NCI-H2227 (cell line): ENCODE results near the gene TTLL5.

Experiments used
- DNase-seq: peaks from one replicate; lab custom pipeline; 2025; ENCODE audit not compliant: unreplicated experiment; lab: John Stamatoyannopoulos, UW

The TTLL5 gene

GRCh38 chr14:75697386-75697785 is 36.3 kb downstream of the TTLL5 start:
- no peak for DNase-seq

- DNase-seq = no peak
These were observed 36.9 kb downstream of the TTLL5 start for GRCh38 chr14:75697918-75698317.

DNA sequence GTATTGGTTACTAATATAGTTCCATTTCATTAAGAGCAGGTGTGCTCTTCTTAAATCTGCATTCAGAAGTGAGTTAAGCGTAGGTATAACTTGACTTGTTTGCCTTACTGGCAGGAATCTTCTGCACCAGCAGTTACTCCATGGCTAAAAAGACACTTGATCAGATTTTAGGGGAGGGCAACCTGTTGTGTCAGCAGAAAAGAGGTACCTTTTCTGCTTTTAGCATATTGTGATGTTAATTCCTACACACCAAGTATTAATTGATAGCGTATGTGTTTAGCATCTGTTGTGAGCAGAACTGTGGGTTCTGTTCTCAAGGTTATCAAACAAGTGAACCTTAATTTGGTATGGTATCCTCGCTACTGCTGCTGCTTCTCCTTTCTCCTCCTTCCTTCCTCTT is 38.3 kb downstream of the TTLL5 start:
- no peak for DNase-seq

- no peak for DNase-seq
These were observed 39.2 kb downstream of the TTLL5 start for GRCh38 chr14:75700295-75700694.

DNA sequence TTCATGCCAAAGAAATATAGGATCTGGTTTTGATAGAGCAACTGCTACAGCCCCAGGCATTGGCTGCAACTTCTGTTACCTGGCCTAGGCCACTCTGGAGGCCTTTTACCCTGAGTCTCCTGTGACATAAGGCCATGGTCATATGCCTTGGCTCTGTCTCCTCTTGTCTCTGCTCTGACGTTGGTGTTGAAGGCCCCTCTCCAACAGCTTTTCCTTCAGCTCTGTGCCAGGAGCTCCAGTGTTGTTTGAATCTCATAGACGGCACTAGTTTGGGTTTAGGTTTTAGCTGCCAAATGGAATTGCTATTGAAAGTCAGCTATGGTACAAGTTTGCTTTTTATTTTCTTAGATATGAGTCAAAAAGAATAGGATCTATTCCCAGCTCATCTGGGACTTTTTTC is 41.1 kb downstream of the TTLL5 start:
- DNase-seq = no peak

- DNase-seq = no peak
These were observed 41.7 kb downstream of the TTLL5 start for GRCh38 chr14:75702616-75703261.

GRCh38 chr14:75703467-75703866 is 42.4 kb downstream of the TTLL5 start:
- DNase-seq = no peak

DNA sequence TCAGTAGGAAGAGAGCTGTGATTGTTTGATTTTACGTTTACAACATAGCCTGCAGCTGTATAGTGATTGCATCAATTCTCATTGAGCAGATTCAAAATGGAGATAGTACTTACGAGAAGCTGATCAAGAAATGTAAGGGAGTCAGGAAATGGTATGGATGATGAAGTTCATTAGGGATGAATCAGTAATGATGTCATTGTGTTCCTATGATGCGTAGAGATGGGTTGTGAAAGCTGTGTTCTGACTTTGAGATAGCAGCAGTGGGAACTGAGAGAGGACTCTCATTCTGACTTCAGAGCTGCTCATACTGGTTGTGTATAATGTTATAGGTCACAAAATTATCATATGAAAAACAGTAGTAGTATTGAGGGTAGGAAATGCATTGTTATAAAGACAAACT is 44.0 kb downstream of the TTLL5 start:
- DNase-seq = no peak

- DNase-seq = peak; percentile 78
These were observed 48.3 kb downstream of the TTLL5 start for GRCh38 chr14:75709207-75709812.

- DNase-seq = peak; percentile 12
These were observed 50.2 kb downstream of the TTLL5 start for GRCh38 chr14:75711105-75711795.

GRCh38 chr14:75711796-75712211 is 50.8 kb downstream of the TTLL5 start:
- DNase-seq = no peak

GRCh38 chr14:75714991-75715390 is 53.9 kb downstream of the TTLL5 start:
- no peak for DNase-seq

GRCh38 chr14:75715926-75716780 is 55.1 kb downstream of the TTLL5 start:
- no peak for DNase-seq

DNA sequence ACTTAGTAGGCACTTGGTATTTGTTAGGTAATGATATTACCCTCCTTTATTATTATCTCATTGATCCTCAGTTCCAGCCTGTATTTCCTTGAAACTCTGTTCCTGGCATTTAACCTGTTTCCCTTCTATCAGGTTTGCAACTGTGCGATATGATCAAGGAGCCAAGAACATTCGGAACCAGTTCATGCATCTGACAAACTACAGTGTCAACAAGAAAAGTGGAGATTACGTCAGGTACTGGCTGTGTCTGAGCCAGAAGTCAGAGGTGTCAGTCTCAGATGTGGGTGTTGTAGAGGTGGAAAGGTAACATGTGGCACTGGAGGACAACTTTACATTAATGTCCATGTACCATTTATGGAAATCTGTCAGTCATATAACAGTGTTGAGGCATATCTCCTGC is 56.7 kb downstream of the TTLL5 start:
- DNase-seq = no peak

DNA sequence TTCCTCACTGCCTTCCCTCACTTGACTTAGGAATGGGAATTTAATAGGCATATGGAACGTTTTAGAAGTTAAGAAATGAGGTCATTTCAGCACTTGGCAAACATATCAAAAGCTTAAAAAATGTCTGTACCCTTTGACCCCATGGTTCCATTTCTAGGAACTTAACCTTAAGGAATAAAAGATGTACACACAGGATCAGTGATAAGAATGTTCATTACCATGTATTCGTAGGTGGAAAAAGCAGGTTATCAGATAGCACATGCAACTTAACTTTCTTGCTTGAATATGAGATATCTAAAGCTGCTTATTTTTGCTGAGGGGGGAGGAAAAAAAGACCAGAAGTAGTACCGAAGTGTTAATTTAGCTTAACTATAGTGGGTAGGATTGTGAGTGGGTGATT is 57.2 kb downstream of the TTLL5 start:
- no peak for DNase-seq

DNA sequence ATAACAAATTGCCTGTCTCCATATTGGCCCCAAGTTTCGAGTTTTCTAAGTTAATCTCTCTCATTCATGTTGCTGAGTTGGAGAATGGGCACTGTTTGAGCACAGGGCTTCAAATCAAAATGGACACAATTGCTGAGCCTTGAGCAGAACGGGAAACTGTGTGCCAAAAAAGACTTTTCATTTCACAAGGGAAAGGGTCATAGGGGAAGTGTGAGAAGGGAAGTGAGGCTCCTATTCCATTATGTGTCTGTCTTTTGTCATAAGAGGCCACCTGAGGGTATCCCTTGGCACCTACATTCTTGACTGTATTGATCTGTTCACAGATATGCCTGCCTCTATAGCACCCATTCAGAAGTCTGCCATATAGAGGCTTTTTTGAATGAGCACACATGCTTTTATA is 59.1 kb downstream of the TTLL5 start:
- no peak for DNase-seq

DNA sequence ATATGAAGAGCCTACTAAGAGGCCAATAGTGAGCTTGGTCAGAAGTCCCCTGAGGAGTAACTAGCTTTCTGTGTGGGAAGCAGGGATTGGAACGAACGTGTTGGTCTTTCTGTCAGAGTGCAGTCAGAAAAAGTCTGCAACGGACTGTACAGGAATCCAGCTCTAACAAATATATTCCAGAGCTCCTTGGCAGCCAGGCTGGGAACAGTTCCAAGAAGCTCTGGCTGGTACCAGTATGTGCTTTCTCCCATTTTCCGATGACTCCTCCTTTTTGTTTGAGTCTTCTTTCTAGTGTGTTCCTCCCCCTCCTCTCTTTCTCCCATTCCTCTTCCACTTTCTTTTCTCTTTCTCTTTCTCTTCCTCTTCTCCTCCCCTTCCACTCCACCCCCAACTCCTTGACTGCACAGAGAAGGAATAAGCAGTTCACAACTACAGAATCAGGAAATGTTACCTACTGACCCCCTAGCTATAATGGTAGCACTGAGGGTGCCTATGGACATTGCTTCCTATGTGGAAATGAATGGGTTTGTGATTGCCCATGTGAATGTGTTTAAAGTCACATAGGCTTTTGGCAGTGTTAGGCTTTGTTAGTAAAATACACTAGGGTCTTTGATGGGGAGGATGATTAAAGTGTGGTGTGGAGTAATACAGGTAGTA is 59.9 kb downstream of the TTLL5 start:
- DNase-seq = no peak

GRCh38 chr14:75723716-75724115 is 62.7 kb downstream of the TTLL5 start:
- DNase-seq = no peak

DNA sequence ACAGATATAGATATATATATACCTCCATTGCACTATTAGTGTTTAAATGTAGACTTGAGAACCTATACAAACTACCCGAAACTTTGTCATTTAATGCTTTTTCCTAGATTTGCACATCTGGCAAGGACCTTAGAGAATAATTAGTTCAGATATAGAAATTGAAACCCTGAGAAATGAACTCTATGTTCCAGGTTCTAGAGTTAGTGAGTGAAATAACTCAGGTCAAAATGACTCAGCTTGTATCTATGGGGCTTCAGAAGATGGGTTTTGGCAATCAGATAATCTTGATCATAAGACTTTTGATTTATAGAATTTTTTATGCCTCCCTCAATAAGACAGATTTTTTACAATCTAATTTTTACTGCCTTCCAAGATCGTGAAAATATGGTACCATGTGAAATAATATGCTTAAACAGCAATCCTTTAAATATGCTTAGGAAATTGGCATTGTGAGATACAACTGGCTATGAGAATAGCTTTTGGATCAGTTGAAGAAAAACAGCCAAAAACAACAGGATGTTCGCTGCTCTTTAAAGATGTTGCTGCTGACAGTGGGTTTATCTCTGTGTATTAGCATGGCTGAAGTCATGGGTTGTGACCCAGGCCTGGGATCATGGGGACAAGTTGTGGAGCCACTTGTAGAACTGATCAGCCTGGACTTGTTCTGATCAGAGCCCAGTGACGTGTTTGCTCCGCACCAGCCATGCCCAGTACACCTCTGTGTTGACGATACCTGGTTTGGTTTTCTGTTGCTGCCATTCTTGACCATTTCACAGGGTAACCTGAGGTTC is 63.6 kb downstream of the TTLL5 start:
- DNase-seq = no peak

DNA sequence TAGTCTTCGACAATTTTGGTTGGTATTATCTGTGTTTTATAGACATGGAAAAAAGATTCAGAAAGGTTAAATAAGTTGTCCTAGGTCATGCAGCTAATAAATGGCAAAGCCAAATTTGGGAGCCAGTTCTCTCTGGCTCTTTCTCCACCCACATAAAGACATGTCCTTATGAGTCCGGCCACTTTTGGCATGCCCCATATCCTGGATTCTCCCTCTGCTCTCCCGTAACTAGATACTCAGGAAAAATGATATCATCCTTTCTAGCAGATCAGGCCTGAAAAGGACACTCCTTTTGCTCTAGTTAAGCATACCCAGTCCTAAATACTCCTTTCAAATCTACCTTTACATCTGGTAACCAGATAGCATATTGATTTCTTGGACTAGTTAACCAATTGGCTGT is 64.4 kb downstream of the TTLL5 start:
- no peak for DNase-seq
